GM19324 (cell line): ENCODE measurements around the gene HTR2A.

Experiments used
- ATAC-seq: cut with Tn5 transposase; IDR thresholded peaks from one replicate; pipeline ENCODE4 v1.9.1; 2021; ENCODE audit warnings: mild to moderate bottlenecking, moderate library complexity; ENCODE audit not compliant: unreplicated experiment, low FRiP score

Gene HTR2A

DNA sequence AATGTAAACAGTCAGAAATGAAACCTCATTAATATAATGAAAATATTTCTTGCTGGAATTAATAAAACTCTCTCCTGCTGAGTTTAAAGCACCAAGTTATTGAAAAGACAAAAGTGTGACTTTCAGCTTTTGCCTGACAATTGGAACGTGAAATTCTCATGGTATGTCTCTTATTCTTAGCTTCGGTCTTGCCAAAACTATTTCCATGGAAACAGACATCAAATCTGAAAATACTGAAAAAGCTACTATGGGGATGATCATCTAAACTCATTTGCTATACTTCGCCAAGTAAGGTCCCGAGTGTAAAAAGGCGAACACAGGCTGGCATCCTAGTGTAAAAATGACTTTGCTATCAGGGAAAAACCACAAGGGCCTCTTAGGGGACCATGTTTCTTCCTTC is 22.8 kb downstream of the HTR2A start:
- no peak for ATAC-seq

- ATAC-seq = no peak
Measured at GRCh38 chr13:46871557-46871956, 25.3 kb downstream of the HTR2A start.

DNA sequence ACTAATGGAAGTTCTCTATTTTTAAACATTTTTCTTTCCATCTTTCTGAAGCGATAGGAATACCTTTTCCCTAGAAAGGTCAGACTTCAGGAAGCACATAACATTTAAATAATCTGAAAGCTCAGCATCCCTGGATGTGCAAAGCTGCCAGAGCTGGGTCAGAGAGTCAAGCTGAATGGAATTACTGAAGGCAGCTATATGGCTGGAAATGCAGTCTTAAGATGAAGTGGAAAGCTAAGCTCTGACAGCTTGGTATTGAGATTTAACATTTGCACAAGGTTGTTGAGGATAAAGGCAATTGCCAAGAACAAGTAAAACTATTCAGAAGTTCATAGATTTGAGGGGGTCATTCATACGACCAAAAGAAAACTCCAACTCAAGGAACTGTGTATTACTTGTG is 28.8 kb downstream of the HTR2A start:
- no peak for ATAC-seq

- ATAC-seq = no peak
Measured at GRCh38 chr13:46866150-46866549, 30.7 kb downstream of the HTR2A start.

DNA sequence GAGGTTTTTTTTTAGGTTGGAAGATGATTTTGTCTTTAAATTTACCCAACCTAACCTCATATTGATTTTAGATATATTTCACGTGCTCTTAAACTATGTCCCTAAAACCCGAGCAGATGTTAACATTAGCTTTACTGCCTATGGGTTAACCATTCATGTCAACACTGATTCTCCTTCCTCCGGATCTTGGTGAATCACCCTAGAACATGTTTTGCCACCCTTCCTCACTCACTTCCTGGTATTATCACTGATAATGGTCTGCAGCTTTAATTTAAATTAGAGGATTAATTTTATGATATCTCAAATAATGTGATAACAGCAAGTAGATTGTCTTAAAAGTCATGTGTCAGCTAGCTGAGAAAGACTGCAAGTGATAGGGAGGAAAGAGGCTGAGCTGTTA is 31.9 kb downstream of the HTR2A start:
- no peak for ATAC-seq

DNA sequence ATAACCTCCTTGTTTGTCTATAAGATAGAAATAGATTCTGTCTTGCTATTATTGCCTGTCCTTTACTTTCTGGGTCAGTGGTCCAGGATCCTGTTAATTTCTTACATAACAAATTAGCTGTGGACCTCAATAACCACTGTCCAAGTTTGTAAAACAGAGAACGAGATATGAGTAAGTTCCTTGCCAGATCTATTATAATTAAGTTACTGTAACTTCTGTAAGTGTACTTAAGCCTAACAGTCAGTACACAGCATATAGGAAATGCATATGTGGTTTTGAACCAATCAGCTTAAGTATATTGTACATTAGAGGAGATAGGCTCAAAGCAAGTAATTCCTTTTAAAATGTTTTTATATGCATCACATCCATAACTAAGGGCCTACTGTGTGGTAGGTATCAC is 34.9 kb downstream of the HTR2A start:
- no peak for ATAC-seq

DNA sequence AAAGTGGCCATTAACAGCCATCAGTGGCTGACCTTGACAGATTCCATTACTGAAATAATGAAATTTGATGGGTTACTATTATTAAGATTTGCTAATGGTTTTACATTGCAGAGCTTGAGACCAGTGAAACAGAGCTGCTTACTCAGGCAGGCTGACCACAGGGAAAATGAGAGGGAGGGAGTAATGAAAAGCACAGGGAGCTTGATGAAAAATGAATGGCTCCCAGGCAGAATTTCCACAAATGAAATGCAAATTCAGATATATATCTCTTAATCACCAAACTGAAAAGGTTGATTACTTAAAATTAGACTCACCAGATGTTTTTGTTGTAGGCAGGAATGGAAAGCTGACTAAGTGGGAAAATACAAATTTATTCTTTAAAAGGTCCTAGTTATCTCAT is 36.1 kb downstream of the HTR2A start:
- ATAC-seq = no peak

DNA sequence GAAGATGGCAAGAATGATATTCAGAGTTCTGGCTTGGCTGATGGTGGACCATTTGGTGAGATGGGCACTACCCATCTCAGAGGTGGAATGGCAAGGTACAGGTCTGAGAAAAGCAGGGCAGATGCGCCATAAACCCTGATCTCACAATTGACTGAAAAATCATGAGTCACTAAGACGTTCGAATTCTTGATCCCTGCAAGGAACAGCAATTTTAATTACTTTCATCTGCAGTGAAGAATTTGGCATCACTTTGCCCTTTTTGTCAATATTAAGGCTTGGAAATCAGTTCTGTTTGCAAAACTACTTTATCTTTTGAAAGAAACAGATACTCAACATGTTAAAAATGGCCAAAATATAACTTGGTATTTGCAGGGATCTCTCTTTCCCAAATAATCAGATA is 38.1 kb downstream of the HTR2A start:
- ATAC-seq = no peak

GRCh38 chr13:46858163-46858562 is 38.7 kb downstream of the HTR2A start:
- ATAC-seq = no peak

DNA sequence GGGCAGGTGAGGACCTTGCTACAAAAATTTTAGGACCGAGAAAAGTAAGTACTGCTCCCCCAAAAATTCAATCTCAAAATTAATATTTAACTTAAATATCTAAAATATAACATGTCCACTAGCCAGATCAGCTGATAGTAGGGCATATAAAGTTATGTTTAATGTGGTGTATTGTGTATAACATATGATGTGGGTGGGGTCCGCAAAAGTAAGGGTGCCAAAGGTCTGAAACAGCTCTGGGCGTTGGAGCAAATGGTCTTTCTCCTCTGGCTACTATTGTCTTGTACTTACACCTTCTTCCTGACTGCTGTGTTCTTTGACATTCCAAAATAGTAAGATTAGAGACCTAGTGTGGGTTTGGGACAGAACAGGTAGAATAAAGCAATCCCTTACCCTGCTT is 41.2 kb downstream of the HTR2A start:
- no peak for ATAC-seq

DNA sequence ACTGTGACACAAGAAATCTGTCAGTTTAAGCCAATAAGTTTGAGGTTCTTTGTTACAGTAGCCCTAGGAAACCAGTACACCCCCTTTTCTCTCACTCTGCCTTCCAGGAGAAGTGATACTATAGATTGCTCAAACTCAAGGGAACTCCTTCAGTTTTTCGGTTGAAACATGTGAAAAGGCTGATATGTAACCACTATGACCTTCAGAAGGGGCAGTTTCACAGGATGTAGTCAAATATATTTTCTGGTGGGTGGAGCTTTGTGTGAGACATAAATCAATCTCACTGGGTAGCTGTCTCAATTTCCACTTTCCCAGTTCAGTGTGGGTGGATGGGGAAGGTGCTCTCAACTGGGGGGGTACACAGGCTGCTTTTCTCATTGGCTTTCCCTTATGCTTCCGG is 41.7 kb downstream of the HTR2A start:
- peak; percentile 65 for ATAC-seq

DNA sequence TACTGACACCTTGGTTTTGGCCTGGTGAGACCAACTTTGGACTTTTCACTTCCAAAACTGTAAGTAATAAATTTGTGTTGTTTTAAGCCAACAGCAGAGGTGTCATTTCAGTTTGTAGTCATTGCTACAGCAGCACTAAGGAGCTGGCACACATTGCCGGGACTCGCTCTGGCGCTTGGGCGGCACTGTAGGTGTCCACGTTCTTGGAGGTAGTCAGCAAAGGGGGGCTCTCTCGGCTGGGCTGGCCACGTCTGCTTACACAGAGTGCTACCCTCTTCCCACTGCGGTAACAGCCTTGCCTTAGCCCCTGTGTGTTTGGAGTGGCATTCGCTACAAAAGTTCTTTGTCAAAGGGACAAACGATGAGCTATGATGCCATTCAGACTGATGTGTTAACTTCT is 44.7 kb downstream of the HTR2A start:
- no peak for ATAC-seq

- ATAC-seq = no peak
Measured at GRCh38 chr13:46850214-46850613, 46.6 kb downstream of the HTR2A start.

DNA sequence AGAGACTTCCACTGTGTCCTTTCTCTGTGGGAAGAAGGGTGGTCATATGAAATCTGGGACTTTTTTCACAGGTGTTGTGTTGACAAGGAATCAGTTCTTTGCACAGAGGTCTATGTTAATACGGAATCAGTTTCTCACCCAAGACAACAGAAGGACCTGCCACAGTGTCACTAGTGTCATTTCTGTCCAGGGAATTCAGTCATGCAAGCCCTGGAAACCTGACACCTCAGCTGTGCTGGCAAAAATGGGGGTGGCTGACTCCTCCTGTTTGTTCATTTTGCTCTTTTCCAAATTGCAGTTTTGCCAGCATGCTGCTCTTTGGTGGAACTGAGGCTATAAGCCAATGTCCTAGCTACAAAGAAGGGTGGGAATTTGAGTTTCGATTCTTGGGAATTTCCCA is 50.1 kb downstream of the HTR2A start:
- ATAC-seq = no peak

DNA sequence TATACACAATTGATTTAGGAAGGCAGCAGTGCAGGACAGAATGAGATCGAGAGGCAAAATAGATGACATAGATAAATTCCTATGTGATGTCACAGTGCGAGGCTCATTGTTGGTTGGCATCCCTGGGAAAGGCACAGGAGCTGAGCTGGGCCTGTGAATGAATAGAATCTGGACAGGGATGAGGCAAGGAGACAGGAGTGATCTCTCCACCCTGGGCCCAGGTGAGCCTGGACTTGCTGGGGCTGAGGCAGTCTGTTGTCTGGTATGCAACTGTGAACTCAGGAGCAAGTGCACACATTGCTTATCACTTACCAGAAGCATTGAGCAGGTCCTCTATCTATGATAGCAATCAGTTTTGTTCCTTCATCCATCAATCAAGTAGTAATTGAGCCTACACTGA is 51.7 kb downstream of the HTR2A start:
- no peak for ATAC-seq

DNA sequence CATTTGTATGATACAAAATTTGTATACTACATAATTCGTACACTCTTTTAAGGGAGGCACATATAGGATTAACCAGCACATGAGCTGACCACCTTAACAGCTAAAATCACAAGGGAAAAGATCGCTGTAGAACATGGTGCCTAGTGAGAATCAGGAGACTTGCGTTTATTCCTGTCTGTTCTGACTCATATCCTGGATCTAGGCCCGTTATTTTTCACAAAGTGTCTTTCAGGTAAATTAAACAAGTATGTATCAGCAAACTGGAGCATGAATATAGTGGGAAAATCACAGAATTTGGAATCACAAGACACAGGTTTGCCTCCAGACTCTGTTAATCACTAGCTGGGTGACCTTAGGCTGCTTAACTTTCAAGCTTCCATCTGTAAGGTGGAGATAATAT is 52.4 kb downstream of the HTR2A start:
- ATAC-seq = no peak

GRCh38 chr13:46839399-46839798 is 57.5 kb downstream of the HTR2A start:
- ATAC-seq = no peak

DNA sequence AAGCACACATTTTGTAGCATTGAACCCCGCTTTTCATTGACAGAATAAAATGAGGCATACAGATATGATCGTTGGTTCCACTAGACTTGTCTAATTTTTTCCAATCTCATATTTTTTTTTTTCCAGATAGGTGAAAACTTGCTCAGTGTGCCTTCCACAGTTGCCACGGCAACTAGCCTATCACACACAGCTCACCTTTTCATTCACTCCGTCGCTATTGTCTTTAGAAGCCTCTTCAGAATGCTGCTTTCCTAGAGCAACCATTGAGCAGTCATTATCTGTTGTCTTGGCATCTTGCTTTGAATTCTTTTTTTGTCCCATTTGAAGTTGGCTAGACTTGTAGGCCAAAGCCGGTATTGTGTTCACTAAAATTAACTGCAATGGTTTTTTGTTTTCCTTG is 62.2 kb downstream of the HTR2A start:
- ATAC-seq = no peak

GRCh38 chr13:46831588-46832194 is 65.2 kb downstream of the HTR2A start:
- ATAC-seq = no peak

DNA sequence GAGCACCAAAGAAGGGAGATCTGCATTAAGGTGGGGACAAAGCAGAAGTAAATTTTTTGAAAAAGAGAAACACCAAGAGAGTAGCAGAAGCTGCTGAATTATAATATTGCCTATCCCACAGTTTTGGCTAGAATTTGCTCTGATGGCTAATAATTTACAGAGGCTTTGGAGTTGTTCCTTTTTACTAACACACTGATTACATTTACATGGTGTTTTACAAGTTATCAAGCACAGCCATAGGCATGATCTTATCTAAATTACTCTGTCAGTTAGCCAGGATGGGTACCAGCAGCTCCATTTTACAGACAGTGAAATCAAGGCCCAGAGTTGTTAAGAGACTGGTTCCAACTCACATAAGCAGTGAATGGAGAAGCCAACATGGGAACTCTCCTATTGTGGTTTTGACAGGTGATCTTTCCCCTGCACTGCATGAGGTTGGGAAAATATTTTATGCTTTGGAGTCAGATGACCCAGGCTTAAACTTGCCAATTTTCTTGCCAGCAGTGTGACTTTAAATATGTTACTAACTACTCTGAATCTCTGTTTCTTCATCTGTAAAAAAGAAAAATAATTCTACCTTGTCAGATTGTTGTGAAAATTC is 66.3 kb downstream of the HTR2A start:
- no peak for ATAC-seq

DNA sequence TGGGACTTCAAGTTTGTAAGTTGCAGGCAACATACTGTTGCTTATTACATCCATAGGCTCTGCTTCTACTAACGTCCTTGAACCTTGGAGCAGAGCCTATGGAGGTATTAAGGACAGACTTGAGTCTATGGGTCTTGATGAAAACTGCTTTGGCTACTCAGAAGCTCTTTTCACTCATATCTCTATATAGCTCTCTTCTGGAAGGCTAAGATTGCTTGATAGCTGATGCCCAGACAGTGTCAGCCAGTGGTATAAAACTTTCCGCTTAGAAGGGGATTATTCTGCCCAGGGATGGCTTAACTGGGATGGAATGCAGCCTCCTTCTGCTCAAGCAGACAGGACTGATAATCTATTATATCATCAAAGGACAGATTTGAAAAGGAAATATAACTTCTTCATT is 74.3 kb downstream of the HTR2A start:
- ATAC-seq = no peak

DNA sequence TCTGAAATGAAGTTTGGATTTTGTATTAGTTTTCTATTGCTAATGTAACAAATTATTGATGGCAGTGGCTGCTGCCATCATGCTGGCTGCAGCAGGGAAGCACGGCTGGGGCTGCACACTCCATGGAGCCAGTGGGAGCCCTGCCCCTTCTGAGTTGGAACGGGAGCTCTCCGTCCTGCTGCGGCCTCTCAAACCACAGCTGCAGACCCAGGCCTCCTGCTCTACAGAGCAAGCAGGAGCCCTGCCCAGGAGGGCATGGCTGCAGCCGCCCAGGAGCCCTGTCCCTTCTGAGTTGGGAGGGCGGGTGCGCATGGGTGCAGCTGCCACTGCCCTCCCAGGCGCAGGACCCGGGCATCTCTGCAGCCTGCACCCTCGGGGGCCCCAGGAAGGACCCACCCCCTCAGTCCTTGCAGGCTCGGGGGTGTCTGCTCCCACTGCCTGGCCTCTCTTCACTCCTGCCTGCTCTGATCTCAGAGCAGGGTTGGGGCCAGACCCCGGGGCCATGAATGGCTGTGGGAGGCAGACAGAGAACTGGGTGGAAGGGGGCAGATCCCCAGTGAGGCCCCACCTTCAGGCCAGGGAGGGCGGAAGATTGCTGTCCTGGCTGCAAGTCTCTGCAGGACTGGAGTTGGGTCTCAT is 78.9 kb downstream of the HTR2A start:
- no peak for ATAC-seq
